ENCODE results near the gene ENPP4.
"Not testable (repeated sequence)": the region's sequence is repeated elsewhere in the genome, so short reads cannot be mapped to it uniquely, and the experiment has no call there.

The ENPP4 gene

DNA sequence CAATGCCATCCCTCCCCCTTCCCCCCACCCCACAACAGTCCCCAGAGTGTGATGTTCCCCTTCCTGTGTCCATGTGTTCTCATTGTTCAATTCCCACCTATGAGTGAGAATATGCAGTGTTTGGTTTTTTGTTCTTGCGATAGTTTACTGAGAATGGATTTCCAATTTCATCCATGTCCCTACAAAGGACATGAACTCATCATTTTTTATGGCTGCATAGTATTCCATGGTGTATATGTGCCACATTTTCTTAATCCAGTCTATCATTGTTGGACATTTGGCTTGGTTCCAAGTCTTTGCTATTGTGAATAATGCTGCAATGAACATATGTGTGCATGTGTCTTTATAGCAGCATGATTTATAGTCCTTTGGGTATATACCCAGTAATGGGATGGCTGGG, 1.5 kb downstream of the ENPP4 start:
- not testable (repeated sequence) for DNase-seq

DNA sequence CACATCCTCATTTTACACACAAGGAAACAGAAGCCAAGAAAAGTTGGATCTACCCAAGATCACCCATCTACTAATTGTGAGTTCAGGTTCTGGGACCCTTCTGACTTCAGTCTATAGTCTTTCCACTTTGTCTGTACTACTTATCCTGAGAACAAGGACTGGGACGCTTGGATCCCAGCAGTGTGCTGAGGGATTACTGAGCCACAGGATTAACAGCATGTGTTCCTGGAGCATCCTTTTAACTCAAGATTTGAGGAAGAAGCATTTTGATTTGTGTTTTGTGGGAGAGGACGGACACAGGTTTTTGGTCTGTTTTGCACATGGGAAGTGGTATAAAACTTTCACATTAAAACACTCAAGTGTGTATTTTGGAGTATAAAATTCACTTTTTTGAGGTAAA, 4.4 kb downstream of the ENPP4 start:
- peak; percentile 56 for DNase-seq

DNA sequence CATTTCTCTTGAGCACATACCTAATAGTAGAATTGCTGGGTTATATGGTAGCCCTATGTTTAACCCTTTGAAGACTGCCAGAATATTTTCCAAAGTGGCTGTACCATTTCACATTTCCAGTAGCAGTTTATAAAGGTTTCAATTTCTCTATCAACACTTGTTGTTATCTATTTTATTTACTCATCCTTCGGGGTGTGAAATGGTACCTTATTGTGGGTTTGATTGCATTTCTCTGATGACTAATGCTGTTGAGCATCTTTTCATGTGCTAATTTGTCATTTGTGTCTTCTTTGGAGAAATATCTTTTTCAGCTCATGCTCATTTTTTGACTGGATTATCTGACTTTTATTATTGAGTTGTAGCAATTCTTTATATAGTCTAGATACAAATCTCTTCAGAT, 5.4 kb downstream of the ENPP4 start:
- no peak for DNase-seq

DNA sequence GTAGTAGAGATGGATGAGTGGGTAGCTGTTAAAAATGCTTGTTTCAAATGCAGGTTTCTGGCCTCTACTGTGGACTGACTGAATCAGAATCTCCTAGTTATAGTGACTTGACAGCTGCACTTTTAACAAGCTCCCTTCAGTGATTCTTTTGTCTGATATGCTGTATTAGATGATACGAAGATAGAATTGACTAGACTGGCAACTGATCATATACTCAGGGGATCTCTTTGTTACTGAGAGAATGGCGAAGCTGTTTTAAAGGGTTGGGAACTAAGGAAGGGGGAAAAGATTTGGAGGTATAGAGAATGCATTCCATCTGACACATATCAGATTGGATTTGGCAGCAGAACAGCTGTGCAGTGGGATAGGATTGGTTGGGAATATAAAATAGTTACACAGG, 7.0 kb downstream of the ENPP4 start:
- DNase-seq, result no peak

DNA sequence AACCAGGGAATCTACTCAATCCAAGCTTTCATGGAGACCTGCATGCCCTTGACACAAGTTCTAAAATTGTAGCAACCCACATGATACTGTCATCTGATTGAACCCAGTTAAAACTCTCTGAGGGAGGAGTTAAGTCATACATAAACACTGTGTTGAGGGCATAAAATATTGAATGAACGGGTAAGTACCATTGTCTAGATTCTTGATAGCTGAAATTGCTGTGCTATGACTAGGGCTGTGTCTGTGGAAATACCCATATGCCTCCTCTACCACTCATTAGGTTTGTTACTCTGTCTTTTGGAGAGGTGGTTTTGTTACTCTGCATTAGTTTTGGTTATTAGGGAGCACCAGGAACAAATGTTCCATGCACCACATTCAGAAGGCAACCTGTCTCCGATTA, 7.6 kb downstream of the ENPP4 start:
- DNase-seq, result no peak

DNA sequence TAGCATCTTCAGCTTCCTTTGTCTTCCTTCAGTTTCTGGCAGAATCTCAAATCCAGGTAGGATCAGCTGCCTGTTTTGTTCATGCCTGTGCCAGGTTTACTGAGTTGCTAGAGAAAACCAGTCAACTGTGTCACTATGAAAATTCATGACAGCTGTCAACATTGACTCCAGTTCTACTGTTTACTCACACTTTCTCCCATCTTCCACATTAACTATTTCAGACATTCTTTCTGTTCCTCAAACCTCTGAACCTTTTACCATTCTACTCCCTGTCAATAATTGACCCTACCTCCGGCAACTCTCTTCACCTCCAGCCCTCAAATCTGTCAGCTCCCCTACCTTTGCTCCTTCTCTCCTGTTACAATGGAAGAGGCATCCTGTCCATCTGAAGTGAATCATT, 8.5 kb downstream of the ENPP4 start:
- no peak for DNase-seq

DNA sequence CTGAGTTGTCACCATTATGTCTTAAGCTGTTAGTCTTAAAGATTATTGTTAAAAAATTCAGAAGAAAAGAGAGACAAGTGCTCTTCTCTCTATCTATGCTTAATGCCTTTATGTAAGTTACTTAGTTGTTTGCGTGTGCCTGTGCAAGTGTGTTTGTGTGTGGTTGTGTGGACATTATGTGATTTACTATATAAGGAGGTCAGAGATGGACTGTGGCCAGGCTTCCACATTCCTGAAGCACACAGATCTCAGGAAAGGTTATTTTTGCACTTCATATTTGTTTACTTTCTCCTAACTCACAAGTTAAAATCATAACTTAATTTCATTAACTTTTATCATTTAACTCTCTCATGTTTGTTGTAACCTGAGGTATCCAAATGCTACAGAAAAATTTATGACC, 14.5 kb downstream of the ENPP4 start:
- no peak for DNase-seq

DNA sequence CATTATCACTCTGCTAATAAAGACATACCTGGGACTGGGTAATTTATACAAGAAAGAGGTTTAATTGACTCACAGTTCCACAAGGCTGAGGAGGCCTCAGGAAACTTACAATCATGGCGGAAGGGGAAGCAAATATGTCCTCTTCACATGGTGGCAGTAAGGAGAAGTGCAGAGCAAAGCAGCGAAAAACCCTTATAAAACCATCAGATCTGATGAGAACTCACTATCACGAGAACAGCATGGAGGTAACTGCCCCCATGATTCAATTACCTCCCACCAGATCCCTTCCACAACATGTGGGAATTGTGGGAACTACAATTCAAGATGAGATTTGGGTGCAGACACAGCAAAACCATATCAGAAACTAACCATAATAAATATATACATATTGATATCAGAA, 19.3 kb downstream of the ENPP4 start:
- DNase-seq, result not testable (repeated sequence)

DNA sequence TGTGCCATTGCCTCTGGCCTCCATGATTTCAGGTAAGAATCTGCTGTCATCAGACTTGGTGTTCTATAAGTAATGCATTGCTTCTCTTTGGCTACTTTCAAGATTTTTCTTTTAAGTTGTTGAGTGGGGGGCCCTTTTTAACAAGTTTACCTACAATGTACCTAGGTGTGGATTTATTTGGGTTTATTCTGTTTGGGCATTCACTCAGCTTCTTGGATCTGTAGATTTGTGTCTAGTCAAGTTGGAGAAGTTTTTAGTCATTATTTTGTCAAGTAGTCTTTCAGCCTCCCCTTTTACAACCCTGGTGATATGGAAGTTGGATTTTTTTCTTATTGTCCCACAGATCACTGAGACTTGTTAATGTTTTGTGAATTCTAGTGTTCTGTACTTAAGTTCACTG, 26.9 kb downstream of the ENPP4 start:
- DNase-seq, result no peak

DNA sequence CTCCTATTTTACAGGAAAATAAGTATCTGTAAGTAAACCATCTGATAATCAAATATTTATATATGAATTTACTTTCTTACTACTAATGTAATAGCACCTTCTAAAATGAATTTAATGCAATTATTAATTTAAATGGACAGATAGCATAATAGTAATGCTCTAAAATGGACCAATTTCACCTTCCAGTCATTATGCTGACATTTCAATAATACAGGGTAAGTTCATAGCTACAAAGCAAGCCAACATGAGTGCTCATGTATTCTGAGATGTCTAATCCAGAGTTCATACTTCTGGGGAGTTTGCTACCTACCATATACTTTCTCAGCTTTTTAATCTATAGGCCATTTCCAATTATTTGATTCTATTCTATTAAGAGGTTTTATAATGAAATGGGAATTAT, 29.4 kb downstream of the ENPP4 start:
- DNase-seq, result no peak

DNA sequence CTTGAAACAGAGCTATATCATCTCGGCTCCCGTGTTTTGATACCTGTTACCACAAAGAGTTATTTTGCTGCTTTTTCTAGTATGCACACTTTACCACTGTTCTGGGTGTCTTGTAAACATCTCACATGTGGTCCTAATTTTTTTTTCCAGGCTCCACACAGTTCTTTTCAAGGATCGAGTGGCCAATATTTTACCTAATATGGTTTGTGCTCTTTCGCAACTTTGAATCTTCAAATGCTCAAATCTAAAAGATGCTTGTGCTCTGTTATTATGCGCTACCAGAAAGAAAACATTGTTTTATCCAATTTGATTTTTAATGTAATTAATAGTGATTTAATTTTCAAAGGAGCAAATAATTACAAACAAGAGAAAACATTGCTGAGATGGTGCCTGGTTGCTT, 30.3 kb downstream of the ENPP4 start:
- no peak for DNase-seq

DNA sequence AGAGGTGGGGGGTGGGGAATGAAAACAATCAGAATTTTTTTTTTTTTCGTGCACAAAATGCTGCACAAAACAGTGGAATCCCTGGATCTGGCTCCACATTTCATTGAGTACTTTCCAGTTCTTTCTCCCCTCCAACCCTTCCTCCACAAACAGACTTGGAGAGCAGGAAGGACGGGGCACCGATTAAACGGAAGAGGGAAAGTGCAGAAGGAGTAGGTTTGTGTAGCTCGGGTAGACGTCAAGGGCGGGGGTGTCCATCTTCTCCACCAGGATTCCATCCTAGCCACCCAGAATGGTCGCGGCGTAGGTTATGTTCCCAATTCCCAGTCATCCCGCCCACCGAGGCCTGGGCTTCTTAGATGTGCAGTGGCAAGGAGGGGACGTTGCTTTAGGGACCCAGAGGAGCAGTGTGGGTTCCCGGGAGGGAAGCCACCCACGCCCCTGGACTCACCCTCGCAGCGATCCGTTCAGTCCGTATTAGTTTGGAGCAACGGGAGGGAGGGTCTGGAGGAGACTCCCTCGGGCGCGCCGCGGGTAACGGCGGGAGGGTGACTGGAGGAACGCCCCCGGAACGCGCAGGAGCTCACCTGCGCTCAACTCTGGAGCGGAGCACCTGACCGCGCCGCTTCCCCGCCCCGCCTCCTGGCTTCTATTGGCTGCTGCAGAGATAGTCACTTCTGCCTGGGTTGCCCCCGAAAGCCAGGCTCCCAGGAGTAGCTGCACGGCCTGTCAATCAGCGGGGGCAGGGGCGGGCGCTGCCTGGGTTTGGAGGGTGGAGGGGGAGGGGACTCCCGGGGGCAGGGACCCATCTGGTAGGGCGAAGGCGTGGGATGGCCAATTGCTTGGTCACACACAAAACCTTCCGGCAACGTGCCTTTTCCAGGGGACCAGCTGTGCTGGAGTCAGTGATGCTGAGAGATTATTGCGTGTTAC, 40.8 kb downstream of the ENPP4 start, which contains the start of gene ENPP5:
TSS of gene ENPP5 (minus strand) at position 624 of the 933 bp plus-strand sequence. CDS start 2,718 bp downstream, outside the sequence.
- peak; percentile 83 for DNase-seq

DNA sequence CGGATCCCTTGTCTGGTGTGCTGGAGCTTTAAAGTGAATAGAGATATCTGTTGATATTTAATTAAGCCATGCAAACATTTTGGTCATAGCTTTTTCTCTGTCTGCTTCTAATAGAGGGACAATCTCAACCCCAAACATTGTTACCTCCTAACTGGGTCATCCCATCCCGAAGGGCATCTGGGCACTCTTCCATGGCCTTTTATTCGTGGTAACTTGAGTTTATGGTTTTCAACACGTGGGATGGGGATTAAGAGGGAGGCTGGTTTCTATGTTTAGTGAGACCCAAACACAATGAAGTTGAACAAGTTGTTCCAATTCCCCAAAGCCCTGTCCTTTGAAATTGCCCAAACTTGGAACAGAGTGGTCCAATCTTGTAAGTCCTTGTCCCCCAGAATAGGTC, 42.4 kb downstream of the ENPP4 start:
- no peak for DNase-seq

DNA sequence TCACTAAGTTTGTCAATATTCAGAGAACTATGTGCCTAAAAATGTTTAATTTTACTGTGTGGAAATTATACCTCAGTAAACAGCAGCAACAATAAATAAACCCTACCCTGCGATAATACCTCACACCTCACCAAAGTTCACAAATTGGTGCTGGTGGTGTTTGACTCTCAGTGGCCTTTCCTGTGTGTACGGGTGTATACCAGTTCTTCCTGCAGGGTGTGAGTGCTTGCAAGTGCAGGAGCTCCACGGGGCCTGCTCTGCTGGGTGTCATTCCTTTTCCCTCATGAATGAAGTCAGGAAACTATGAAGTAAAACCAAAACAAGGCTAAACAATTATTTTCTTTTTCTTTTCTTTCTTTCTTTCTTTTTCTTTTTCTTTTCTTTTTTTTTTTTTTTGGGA, 45.1 kb downstream of the ENPP4 start:
- DNase-seq, result no peak

DNA sequence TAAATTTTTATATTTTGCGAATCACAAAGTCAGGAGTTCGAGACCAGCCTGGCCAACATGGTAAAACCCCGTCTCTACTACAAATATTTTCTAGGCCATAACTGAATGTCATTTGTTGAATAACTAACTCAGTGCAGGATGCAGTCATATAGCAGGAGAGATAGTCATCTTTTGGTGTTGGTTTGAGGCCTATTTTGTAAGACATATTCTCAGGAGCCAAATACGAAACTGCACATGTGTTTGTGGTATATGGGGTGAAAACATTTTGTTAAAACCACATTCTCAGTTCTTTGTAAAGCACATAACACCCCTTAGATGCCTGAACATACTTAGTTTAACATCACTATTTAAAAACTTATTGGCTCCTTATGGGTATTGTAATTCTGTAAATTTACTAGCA, 45.7 kb downstream of the ENPP4 start:
- DNase-seq, result no peak

DNA sequence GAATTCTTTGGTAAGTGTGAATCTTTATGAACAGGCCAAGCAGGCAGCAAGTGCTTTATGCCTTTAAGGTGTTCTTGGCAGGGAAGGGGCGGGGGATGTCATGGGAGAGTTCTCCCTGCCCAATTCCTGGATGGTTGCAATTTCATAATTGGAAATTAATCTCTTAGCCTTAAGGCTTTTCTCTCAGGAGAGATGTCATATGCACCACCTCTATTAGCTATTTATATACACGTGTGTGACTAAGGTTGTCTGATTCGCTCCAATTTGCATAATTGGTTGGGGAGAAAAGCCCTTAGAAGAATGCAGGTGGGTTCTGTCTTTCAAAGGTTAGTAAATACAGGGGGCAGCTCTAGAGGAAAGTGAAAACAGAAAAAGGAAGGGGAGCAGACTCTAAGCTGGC, 46.2 kb downstream of the ENPP4 start:
- no peak for DNase-seq

DNA sequence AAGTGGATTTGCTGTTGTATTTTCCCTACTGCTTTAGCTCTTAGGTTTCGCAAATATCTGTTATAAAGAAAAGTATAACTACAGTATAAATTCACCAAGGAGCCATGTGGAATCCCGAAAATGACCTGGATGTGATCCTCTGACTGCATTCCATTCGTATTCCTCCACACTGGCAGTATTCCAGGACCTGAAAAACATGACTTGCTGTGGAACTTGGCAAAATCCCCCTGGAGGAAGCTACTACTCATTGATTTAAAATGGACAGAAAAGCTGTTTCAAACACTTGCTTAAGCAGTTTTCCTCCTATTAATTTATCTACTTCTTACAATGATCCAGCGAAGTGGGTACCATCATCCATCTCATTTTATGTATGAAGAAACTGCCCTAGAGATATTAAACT, 54.3 kb downstream of the ENPP4 start:
- DNase-seq, result no peak

DNA sequence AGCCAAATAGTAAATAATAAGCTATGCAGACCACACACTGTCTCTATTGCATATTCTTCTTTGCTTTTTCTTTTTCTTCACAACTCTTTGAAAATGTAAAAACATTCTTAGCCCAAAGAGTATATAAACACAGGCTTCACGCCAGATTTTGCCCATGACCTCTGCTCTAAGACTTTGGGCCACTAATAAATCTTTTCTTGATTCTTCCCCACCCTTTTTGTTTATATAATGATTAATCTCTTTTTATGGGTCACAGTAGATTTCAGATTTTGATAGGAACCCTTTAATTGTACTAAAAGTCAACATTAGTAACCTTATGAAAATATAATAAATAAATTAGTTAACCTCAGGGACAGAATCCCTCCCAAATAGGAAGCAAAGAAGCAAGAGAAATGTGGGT, 56.8 kb downstream of the ENPP4 start:
- DNase-seq, result no peak

DNA sequence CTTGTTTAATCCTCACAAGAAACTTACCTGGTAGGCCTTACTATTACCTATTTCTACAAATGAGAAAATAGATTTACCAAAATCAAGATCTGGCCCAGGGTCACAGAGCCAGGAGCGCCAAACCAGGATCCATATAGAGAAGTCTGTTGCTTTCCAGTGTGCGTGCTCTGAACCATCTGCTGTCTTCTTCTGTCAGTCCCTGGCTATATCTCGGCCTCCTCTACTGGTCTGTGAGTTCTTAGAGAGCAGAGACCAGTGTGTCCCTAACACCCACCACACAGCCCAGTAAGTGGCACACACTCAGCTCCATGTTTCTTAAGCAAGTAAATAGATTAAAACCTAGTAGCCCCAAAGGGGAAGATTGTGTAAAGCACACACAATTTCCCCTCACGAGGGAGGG, 59.9 kb downstream of the ENPP4 start:
- no peak for DNase-seq

DNA sequence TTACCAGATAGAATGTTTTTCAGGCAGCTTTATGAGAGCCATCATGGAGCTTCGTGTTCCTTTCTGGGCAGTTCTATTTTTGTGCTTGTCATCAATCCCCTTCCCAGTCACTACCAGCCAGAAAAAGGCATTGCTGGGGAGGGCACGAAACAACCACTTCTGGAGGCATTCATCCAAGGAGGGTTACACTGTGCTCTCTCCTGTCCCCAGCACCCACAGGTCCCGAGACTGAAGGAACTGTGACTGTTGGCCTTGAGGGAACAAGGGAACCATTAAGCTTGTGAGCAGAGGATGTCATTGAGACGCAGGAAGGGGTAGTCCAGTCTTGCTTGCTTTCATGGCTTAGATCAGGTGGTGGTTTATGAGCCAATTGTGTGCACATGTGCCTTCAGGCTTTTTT, 61.1 kb downstream of the ENPP4 start:
- DNase-seq, result no peak

DNA sequence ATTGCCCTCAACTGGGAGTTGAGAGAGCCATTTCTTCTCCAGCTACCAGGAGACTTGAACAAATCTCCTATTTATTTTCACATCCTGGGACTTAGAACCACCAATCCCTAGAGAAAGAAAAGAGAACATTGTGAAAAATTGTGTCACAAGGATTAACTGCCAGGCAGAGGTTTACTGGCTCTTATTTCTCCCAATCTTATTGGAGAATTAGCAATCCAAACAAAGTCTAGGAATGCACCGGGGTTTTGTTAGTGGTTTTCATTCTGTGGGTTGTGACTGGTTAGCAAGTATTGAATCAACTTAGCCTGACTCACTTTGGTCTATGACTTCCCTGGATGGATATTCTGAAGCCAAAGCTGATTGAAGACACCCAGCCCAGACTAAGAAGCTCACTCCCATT, 62.2 kb downstream of the ENPP4 start:
- DNase-seq, result no peak

Measured in NCI-H82 (cell line).